HG03175 (cell line): ENCODE results near the gene MAP3K5.

Experiments
- ATAC-seq: cut with Tn5 transposase; IDR thresholded peaks from one replicate; pipeline ENCODE4 v1.9.1; 2021; ENCODE audit warnings: mild to moderate bottlenecking, moderate library complexity; ENCODE audit not compliant: unreplicated experiment

The MAP3K5 gene

GRCh38 chr6:136750696-136751521 is 41.4 kb downstream of the MAP3K5 start:
- peak; percentile 30 for ATAC-seq

- no peak for ATAC-seq
Observed at GRCh38 chr6:136749359-136749997, 42.8 kb downstream of the MAP3K5 start.

DNA sequence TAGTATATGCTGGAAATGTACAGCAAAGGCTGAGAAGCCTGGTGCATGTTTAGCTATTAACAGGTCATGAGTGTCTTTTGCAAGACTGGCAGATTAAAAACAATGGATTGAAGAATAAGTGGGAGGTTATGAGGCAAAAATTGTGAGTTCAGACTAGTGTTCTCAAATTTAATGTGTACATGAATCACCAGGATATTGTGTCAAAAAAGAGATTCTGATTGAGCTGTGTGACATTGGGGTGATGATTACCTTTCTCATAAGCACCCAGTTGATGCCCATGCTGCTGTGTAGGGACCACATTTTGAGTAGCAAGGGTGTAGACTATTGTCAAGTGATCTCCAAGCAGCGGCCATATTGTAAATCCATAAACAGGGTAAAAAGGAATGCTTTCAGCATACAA is 44.8 kb downstream of the MAP3K5 start:
- no peak for ATAC-seq

DNA sequence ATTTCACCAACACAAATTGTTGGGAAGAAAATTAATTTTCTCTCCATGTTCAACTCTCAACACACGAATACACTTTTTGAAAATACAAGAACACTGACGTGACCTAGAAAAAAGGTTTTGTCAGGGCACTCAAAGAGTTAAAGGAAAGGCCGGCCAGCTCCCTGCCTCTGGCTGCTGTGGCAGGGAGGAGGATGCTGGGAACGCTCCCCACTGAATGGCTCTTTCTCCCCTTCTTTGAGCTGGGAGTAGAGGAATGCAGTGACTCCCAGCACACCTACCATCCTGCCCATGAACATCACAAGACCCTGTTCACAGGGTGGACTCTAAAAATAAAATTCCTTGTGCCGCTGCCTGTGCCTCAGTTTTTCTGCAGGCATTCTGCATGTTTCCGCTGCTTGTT is 47.0 kb downstream of the MAP3K5 start:
- ATAC-seq: no peak

- ATAC-seq: no peak
Observed at GRCh38 chr6:136744889-136745288, 47.4 kb downstream of the MAP3K5 start.

DNA sequence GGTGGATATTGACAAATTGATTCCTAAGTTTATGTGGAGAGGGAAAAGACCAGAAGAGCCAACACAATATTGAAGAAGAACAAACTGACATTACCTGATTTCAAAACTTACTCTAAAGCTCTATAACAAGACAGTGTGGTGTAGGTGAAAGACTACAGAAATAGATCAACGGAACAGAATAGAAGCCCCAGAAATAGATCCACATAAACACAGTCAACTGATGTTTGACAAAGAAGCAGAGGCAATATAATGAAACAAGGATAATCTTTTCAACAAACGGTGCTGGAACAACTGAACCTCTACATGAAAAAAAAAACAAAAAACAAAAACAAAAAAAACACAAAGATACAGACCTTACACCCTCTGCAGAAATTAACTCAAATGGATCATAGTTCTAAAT is 50.2 kb downstream of the MAP3K5 start:
- no peak for ATAC-seq

GRCh38 chr6:136740050-136740974 is 52.0 kb downstream of the MAP3K5 start:
- no peak for ATAC-seq

DNA sequence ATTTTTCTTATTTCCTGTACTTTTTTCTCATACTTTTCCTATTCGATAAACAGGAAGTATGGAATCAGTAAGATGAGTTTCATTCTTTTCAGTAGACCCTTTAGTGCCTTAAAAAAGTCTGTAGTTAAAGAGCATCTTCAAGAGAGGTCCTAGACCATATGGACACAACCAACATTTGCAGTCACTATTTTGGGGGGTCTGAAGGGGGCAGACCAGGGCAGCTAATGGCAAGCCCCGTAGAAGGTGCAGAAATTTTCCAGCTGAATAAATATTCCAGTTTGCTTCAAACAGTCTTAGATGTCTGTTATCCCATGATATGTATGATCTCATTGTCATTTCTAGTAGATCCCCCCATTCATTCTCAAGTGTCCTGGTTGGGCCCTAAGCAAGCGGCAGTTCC is 52.8 kb downstream of the MAP3K5 start:
- ATAC-seq: no peak

- ATAC-seq: no peak
Observed at GRCh38 chr6:136739071-136739470, 53.2 kb downstream of the MAP3K5 start.

- no peak for ATAC-seq
Observed at GRCh38 chr6:136738692-136739057, 53.6 kb downstream of the MAP3K5 start.

DNA sequence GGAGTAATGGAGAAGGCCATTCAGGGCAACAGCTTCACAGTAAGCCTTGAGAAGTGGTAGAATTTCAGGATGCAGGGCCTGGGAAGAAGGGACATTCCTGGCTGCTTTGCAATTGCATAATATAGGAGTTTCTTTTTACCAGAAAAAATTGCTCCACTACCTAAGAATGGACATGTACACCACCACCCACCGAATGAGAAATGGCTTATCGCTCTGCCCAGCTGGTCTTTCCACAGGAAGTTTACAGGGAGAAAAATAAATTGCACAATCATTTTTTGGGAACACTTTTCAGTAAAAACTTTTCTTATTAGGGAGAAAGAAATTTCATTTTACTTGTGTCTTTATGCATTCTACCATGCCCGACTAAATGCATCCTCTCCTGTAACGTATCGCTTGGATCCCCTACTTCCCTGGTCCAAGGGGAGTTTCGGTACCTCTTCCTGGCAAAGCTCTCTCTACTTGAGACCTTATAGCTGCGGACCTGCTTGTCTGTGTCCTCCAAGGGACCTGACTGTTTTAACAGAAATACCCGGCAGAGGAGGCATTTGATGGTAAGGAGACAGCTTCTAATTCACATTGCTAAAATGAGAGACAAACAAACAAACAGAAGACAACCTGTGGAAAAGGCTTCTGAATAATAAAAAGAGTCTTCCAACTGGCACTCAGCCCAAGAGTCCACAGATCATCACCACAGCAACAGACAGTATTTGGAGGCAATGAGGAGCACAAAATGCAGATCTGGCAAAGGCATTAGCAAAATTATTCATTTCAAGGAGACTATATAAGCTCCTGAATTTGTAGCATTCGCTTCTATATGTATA is 54.2 kb downstream of the MAP3K5 start:
- ATAC-seq: no peak

DNA sequence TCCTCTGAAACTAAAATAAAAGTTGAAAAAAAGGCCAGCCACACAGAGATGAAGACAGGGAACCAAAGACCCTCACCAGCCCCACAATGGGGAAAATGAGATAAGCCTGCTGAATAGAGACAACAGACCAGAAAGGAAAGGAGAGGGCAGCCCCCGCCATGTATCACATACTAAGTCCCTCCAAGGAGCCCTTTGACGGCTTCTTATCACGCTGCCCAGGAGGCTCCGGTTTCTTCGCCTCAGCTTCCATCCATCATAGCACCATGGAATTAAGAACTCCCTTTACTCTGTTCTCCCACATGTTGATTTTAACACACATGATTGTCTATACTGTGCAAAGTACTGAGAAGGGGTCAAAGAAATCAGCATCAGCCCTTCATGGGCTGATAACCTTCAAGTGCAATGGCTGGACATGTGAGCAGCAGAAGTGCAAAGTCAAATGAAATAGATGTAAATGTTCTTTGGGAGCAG is 54.9 kb downstream of the MAP3K5 start:
- no peak for ATAC-seq

DNA sequence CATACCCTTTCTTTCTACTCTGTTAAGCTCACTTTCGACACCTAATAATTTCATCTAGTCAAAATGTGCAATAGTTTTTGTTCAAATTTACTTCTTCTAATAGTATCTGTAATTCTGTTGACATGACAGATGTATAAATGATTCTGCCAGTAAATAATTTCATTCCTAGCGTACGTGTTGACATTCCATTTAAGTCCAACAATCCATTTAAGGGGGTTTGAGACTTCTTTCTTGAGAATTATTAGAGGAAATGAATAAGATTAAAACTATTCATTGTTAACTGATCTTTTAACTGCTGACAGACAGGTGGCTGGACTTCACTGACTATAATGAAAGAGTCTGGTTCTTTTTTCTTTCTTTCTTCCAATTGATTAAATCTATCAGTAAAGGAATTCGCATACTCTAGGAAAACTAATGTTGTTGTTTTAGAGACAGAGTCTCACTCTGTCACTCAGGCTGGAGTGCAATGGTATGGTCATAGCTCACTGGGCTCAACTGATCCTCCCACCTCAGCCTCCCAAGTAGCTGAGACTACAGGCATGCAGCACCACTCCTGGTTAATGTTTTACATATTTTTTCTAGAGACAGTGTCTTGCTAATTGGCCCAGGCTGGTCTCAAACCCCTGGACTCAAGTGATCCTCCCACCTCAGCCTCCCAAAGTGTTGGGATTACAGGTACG is 55.9 kb downstream of the MAP3K5 start:
- peak; percentile 70 for ATAC-seq

GRCh38 chr6:136734977-136735376 is 57.3 kb downstream of the MAP3K5 start:
- ATAC-seq: no peak

DNA sequence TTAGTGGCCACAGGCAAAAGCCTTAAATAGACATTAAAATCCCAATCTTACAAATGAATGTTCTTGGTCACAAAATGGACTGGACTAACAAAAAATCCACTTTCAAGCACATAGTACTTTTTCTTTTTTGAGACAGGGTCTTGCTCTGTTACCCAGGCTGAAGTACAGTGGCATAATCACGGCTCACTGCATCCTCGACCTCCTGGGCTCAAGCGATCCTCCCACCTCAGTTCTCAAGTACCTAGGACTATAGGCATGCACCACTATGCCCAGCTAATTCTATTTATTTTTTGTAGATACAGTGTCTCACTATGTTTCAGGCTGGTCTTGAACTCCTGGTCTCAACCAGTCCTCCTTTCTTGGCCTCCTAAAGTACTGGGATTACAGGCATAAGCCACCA is 59.4 kb downstream of the MAP3K5 start:
- ATAC-seq: no peak

GRCh38 chr6:136729832-136730231 is 62.4 kb downstream of the MAP3K5 start:
- no peak for ATAC-seq

GRCh38 chr6:136728976-136729515 is 63.2 kb downstream of the MAP3K5 start:
- no peak for ATAC-seq

GRCh38 chr6:136728033-136728939 is 64.0 kb downstream of the MAP3K5 start:
- ATAC-seq: no peak
